ENCODE data around the gene ABHD16A.

Gene ABHD16A

GRCh38 chr6:31740397-31741223 lies 37.5 kb upstream of the ABHD16A start:
- H3K9me3 ChIP-seq (replicated peaks in 1 of 11): no peaks in the 10 kb centered on the region
- H3K4me2 ChIP-seq: peak overlapping the region; percentile 93 to 100 (median 99)
- H3K27ac ChIP-seq: peak overlapping the region; percentile 25 to 100 (median 97); a peak in 21 of 22 replicates
- H3K4me3 ChIP-seq: peak overlapping the region; percentile 70 to 98 (median 88)
- peaks cover 56 to 78% (median 69%) of the 10 kb centered on the region in 10 experiments for H3K4me1 ChIP-seq
- no peaks in the 10 kb centered on the region for H3K27me3 ChIP-seq
- H4K20me1 ChIP-seq: no peaks in the 10 kb centered on the region
- H3K36me3 ChIP-seq: peaks cover 0 to 37% (median 31%) of the 10 kb centered on the region in 11 experiments; a peak in 18 of 22 replicates
- peak overlapping the region; percentile 70 to 97 (median 91) for H3K9ac ChIP-seq
- peak in 1 of 11 experiments; percentile 10; a peak in 1 of 22 replicates for TF ChIP-seq Cebpa-rat (IDR thresholded peaks at IDR 0.05)

- H3K27me3 ChIP-seq: no peaks in the 10 kb centered on the region
- peaks cover 56 to 70% (median 63%) of the 10 kb centered on the region in 10 experiments for H3K4me1 ChIP-seq
- peak within 1 kb of the TSS; percentile 88 to 97 (median 92) for H3K9ac ChIP-seq
- peaks cover 0 to 37% (median 31%) of the 10 kb centered on the region in 11 experiments; a peak in 18 of 22 replicates for H3K36me3 ChIP-seq
- peaks cover 0 to 3% (median 0%) of the 10 kb centered on the region in 11 experiments; a peak in 3 of 22 replicates for H4K20me1 ChIP-seq
- no peaks in the 10 kb centered on the region for H3K9me3 ChIP-seq (replicated peaks in 1 of 11)
- H3K27ac ChIP-seq: peak within 1 kb of the TSS; percentile 81 to 100 (median 97); a peak in 21 of 22 replicates
- H3K4me2 ChIP-seq: peak within 1 kb of the TSS; percentile 93 to 100 (median 99)
- TF ChIP-seq Cebpa-rat (IDR thresholded peaks at IDR 0.05): no peak
- peak within 1 kb of the TSS; percentile 75 to 98 (median 88) for H3K4me3 ChIP-seq
Measured at GRCh38 chr6:31739639-31740396, 36.7 kb upstream of the ABHD16A start, which contains the start of gene MSH5. Gene MSH5 (plus strand): TSS chr6:31740005. CDS start chr6:31740467, 462 bp downstream.

GRCh38 chr6:31737991-31738979 lies 35.2 kb upstream of the ABHD16A start:
- peak overlapping the region; percentile 75 to 98 (median 89) for H3K4me3 ChIP-seq
- peak in 1 of 11 experiments; percentile 31; a peak in 1 of 22 replicates for TF ChIP-seq Cebpa-rat (IDR thresholded peaks at IDR 0.05)
- H3K4me1 ChIP-seq: peaks cover 57 to 73% (median 65%) of the 10 kb centered on the region in 10 experiments
- peaks cover 9 to 18% (median 14%) of the 10 kb centered on the region in 11 experiments; a peak in 19 of 22 replicates for H4K20me1 ChIP-seq
- peak overlapping the region; percentile 93 to 100 (median 99) for H3K4me2 ChIP-seq
- H3K27ac ChIP-seq: peak overlapping the region; percentile 81 to 100 (median 97)
- peak overlapping the region; percentile 88 to 97 (median 92) for H3K9ac ChIP-seq
- H3K27me3 ChIP-seq: no peaks in the 10 kb centered on the region
- peaks cover 13 to 37% (median 33%) of the 10 kb centered on the region in 11 experiments for H3K36me3 ChIP-seq
- H3K9me3 ChIP-seq (replicated peaks in 1 of 11): no peaks in the 10 kb centered on the region

GRCh38 chr6:31737315-31737990 lies 34.3 kb upstream of the ABHD16A start:
- no peaks in the 10 kb centered on the region for H3K27me3 ChIP-seq
- H4K20me1 ChIP-seq: peaks cover 9 to 26% (median 22%) of the 10 kb centered on the region in 11 experiments; a peak in 19 of 22 replicates
- peaks cover 21 to 37% (median 33%) of the 10 kb centered on the region in 11 experiments for H3K36me3 ChIP-seq
- TF ChIP-seq Cebpa-rat (IDR thresholded peaks at IDR 0.05): no peak
- peak overlapping the region; percentile 81 to 100 (median 97) for H3K27ac ChIP-seq
- no peaks in the 10 kb centered on the region for H3K9me3 ChIP-seq (replicated peaks in 1 of 11)
- peak overlapping the region; percentile 75 to 98 (median 89) for H3K4me3 ChIP-seq
- H3K9ac ChIP-seq: peak overlapping the region; percentile 88 to 97 (median 92)
- peak overlapping the region; percentile 93 to 100 (median 99) for H3K4me2 ChIP-seq
- H3K4me1 ChIP-seq: peaks cover 64 to 71% (median 68%) of the 10 kb centered on the region in 10 experiments

DNA sequence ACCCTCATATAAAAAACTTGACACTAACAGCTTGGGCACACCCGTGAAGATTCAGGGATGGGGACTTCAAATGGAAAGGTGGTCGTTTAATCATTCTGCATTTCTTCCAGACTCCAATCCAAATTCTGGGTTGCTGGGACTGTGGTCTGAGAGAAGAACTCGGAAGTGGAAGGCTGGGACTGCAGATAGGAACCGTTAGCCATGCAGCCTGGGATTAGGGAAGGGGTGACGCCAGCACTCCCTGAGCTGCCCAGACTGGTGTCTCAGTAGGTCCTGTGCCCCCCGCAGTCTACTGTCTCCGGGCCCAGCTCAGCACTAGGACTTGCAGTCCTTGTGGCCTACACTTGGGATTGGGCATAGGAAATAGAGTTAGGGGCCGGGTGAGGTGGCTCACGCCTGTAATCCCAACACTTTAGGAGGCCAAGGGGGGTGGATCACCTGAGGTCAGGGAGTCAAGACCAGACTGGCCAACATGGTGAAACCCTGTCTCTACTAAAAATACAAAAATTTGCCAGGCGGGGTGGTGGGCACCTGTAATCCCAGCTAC lies 33.7 kb upstream of the ABHD16A start:
- H3K4me2 ChIP-seq: peak overlapping the region; percentile 93 to 100 (median 99)
- H3K4me1 ChIP-seq: peaks cover 64 to 71% (median 68%) of the 10 kb centered on the region in 10 experiments
- H3K9ac ChIP-seq: peak overlapping the region; percentile 88 to 97 (median 92)
- no peaks in the 10 kb centered on the region for H3K27me3 ChIP-seq
- peak overlapping the region; percentile 75 to 98 (median 89) for H3K4me3 ChIP-seq
- no peaks in the 10 kb centered on the region for H3K9me3 ChIP-seq (replicated peaks in 1 of 11)
- peaks cover 27 to 37% (median 33%) of the 10 kb centered on the region in 11 experiments for H3K36me3 ChIP-seq
- H3K27ac ChIP-seq: peak overlapping the region; percentile 81 to 100 (median 97)
- no peak for TF ChIP-seq Cebpa-rat (IDR thresholded peaks at IDR 0.05)
- H4K20me1 ChIP-seq: peaks cover 9 to 33% (median 27%) of the 10 kb centered on the region in 11 experiments; a peak in 19 of 22 replicates

DNA sequence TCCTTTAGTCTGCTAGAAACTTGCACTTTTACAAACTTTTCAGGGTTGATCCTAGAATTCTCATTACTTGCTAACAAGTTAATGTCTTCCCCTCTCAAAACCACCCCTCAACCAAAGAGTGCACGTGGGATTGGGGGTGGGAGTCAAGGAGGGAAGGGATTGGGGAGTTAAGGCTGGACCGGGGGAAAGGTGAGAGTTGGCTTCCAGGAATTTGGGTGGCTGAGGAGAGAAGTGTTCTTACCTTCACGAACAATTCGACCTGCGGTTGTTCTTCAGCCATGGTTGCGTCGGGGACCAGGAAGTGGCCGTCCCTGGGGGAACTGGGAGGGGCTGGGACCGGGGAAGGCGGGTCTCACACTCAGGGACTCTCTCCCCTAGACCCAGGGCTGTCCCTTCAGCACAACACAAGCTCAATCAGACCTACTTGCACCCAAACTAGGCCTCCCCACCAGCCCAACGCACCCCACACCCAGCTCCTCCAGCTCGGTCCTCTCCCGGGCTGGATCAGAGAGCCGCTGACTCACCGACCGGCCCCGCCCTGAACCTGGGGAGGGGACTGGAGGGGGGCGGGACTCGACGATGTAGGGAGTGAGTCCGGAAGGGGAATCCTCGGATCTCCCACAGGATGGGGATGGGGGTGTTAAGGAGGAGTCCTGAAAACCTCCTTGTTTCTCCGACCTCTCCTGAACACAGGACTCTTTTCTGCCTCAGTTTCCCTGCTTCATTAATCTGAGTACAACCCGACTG lies 33.1 kb upstream of the ABHD16A start, which contains the start of gene CLIC1:
Gene CLIC1, minus strand, starts transcription at position 510 of the 747 bp plus-strand sequence. Its CDS starts 230 bp downstream, at position 280.
- Histone ChIP-seq H3K27ac (peak within 1 kb of the TSS; percentile 81 to 100 (median 97)), H4K20me1 (peaks cover 9 to 39% (median 31%) of the 10 kb centered on the region in 11 experiments; a peak in 19 of 22 replicates), H3K9ac (peak within 1 kb of the TSS; percentile 88 to 97 (median 92)), H3K9me3 (replicated peaks in 1 of 11) (no peaks in the 10 kb centered on the region), H3K4me1 (peaks cover 64 to 71% (median 68%) of the 10 kb centered on the region in 10 experiments), H3K36me3 (peaks cover 31 to 37% (median 34%) of the 10 kb centered on the region in 11 experiments), H3K4me3 (peak within 1 kb of the TSS; percentile 75 to 98 (median 89)), H3K27me3 (no peaks in the 10 kb centered on the region), H3K4me2 (peak within 1 kb of the TSS; percentile 93 to 100 (median 99))
- TF ChIP-seq Cebpa-rat (IDR thresholded peaks at IDR 0.05): no peak

Measured in BLaER1 treated with 17β-estradiol and CSF1 and Interleukin-3, amounts not matched to agents 10 nM and 100 nM (cell line).